HG02759 (cell line): ENCODE measurements around the gene RACGAP1.

Experiments
- ATAC-seq: cut with Tn5 transposase; IDR thresholded peaks from one replicate; pipeline ENCODE4 v1.9.1; 2021; ENCODE audit warnings: mild to moderate bottlenecking, moderate library complexity; ENCODE audit not compliant: unreplicated experiment

The RACGAP1 gene

GRCh38 chr12:49960474-49961110 lies 64.7 kb downstream of the RACGAP1 start:
- no peak for ATAC-seq

GRCh38 chr12:49959685-49960473 lies 65.4 kb downstream of the RACGAP1 start:
- ATAC-seq = no peak

GRCh38 chr12:49957570-49957967 lies 67.7 kb downstream of the RACGAP1 start:
- no peak for ATAC-seq

GRCh38 chr12:49956663-49957569 lies 68.4 kb downstream of the RACGAP1 start:
- no peak for ATAC-seq

GRCh38 chr12:49955899-49956662 lies 69.2 kb downstream of the RACGAP1 start:
- no peak for ATAC-seq

DNA sequence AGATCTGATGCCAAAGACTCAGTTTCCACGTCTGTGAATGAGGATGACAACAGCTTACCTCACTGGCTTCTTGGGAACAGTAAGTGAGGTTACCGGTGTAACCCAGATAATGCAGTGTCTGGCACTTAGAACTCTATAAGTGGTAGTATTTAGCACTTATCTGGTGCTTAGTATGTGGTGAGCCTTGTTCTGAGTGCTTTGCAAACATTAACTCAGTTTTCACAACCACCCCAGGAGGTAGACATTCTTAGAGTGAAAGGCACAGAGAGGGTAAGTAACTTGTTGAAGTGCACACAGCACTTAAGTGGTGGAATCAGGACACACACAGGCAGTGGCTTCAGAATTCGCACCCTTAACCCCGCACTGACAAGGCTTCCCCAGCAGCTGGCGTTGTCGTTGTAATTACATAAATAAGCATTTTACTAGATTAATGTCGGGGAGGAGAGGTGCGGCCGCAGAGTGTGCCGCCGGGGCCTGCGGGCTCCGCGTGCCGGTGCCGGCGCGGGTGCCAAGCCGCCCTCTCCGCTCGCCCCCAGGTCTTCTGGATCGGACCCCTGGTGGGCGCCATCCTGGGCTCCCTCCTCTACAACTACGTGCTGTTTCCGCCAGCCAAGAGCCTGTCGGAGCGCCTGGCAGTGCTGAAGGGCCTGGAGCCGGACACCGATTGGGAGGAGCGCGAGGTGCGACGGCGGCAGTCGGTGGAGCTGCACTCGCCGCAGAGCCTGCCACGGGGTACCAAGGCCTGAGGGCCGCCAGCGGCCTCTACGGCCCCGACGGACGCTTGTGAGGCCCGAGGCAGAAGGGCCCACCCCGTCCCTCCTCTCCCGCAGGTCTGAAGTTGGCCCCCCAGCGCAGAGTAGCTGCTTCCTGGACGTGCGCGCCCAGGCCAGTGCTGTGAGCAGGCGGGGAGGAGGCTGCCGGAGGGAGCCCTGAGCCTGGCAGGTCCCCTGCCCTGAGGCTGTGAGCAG lies 70.1 kb downstream of the RACGAP1 start:
- ATAC-seq = no peak

- ATAC-seq = no peak
These were observed 71.1 kb downstream of the RACGAP1 start for GRCh38 chr12:49953961-49954846.

DNA sequence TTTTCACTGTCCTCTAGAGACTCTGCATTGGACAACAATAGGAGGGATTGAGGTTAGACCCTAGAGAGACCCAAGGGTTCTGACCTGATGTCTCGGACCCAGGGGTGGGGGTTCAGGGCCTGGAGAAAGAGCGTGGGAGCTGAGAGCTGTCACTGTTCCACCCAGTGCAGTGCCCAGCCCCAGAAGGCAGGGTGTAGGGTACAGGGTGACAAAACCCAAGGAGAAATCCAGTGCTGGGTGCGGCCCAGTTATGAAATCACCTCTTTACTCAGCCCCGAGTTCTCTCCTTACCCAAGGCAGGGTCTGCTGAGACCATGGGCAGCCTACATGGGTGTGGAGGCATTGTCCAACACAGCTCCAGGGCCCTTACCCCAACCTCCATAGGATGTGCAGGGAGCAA lies 72.1 kb downstream of the RACGAP1 start:
- ATAC-seq = no peak

DNA sequence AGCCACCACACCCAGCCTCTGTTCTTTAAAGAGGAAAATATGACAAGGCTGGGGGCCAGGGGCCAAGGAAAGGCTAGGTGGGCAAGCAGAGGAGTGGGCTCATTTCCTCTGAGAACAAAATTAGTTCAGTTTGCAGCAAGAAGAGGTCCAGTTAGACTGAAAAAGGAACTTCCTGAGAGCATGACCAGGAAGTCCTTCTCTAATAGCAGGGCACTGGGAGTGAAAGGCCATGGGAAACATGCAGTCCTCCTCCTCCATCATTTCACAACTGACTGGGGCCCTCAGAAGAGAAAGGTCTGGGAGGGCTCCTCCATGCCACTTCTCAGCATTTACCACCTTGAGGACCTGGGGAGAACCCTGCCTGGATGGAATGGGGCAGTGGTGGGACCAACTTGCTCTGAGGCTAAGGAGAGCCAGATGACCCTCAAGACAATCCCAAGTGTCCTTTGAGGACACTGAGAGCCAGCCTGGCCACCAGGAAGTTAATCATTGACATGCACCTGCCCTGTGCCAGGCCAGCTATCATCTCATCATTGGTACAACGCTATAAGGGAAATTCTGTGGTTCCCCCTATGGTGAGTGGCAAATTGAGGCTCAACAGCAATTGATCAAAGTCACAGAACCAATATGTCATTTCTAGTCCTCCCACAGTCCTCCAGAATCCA lies 72.8 kb downstream of the RACGAP1 start:
- ATAC-seq = no peak

GRCh38 chr12:49951411-49952240 lies 73.7 kb downstream of the RACGAP1 start:
- no peak for ATAC-seq

DNA sequence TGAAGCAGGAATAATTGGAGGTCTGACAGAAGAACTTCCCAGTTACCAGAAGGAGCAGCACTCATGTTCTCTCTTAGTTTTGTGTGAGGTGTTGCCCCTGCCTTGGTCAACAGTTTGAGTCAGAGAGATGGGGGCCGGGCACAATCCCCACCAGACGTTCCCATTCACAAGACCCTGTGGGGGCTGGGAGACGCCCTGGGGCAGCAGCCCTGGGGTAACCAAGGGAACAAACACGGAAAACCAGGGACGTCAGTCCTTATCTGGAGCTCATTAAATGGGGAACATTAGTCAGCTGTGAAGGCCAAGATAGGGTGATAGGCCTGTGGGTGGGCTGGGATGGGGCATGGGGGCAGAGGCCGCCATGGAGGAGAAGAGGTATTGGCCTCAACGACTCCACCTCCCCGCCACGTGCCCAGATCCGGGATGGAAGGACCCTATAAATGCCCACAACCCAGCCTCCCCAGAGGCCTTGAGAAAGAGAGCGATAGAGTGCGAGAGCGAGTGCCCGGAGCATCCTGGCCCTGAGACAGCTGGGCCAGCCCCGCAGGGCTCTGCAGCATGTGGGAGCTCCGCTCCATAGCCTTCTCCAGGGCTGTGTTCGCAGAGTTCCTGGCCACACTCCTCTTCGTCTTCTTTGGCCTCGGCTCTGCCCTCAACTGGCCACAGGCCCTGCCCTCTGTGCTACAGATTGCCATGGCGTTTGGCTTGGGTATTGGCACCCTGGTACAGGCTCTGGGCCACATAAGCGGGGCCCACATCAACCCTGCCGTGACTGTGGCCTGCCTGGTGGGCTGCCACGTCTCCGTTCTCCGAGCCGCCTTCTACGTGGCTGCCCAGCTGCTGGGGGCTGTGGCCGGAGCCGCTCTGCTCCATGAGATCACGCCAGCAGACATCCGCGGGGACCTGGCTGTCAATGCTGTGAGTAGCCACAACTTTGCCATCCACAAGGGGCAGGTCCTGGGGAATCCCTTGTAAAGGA lies 74.7 kb downstream of the RACGAP1 start, which contains the start of gene AQP2:
Gene AQP2, plus strand, starts transcription at position 465 of the 979 bp plus-strand sequence. Its CDS starts 94 bp downstream, at position 559.
- ATAC-seq = no peak

DNA sequence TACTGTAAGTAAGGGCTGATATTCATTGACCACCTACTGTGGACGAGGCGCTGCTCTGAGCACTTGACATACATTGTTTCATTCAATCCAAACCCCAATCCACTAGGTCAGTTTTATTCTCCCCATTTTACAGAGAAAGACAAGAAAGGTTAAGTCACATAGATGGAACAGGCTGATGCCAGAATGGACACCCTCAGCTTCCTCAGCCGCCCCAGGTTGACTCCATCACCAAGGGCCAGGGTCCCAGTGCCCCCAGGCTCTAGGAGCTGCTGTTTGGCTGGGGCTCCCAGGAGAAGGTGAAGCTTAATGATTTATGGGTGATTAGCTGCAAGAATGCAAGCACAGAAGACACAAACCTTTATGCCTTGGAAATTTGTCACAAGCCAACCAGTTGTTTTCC lies 75.4 kb downstream of the RACGAP1 start:
- no peak for ATAC-seq

DNA sequence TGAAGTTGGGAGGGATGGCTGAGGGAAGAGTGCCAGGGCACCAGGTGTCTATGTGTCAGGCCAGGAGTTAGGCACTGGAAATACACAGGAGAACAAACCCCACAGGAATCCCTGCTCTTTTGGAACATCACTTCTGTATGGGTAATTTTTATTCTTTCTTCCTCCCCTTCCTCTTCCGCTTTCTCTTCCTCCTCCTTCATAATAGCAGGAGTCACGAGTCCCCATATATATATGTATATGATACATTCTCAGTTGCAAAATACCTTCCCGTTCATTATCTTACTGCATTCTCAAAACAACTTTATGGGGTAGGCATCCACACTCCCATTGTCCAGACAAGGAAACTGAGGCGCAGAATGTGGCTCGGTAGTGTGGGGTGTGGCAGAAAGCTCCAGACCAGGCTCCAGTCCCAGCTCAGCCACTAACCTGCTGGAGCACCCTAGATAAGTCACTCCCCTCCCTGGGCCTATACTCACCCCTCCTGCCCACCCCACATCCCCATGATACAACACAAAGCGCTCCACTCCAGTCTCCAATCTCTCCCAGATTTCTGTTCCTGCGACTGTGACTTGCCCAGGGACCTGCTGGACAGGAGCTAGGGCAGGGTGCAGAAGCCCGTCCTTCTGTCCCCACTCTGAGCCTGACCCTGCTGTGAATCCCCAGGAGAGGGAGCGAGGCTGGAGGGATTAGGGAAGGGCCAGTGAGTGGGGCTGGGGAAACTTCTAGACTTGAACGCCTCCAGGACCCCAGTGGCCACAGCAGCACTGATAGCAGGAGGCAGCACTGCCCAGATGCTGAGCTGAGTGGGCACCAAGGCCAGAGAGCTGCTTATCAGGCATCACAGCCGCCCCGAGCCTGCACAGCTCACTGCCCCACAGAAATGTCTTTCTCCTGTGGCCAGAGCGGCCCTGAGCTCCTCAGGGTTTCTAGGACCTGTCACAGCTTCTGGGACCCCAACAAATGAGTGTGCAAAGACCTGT lies 76.1 kb downstream of the RACGAP1 start:
- ATAC-seq = no peak

- ATAC-seq = no peak
These were observed 77.6 kb downstream of the RACGAP1 start for GRCh38 chr12:49947593-49948226.
